ENCODE data around the gene DPP7.
"Not testable (repeated sequence)": the region's sequence is repeated elsewhere in the genome, so short reads cannot be mapped to it uniquely, and the experiment has no call there.

The DPP7 gene

GRCh38 chr9:137126786-137127185 lies 12.3 kb upstream of the DPP7 start:
- Histone ChIP-seq H3K4me1 (ENCODE audit: control insufficient read depth, insufficient read depth, low read length) (peaks cover 6% of the 10 kb centered on the region), H3K9ac (ENCODE audit: low read depth, low read length) (no peak overlapping the region), H3K27ac (ENCODE audit: low read depth, low read length) (no peak overlapping the region), H3K27me3 (ENCODE audit: control insufficient read depth, insufficient read depth, low read length) (peaks cover 5% of the 10 kb centered on the region), H3K36me3 (ENCODE audit: control insufficient read depth, insufficient read depth, low read length) (no peaks in the 10 kb centered on the region), H3K4me3 (ENCODE audit: low read depth, low read length) (no peak overlapping the region), H3K9me3 (ENCODE audit: control insufficient read depth, insufficient read depth, low read length) (no peaks in the 10 kb centered on the region)

DNA sequence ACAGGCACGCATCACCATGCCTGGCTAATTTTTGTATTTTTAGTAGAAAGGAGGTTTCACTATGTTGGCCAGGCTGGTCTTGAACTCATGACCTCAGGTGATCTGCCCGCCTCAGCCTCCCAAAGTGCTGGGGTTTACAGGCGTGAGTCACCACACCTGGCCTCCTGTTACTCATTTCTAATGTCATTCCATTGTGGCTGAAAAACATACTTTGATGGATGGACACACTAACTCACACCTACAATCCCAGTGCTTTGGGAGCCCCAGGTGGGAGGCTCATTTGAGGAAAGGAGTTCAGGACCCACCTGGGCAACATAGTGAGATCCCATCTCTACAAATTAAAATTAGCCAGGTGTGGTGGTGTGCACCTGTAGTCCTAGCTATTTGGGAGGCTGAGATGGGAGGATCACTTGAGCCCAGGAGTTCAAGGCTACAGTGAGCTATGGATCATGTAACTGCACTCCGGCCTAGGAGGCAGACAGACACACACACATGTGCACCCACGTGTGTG lies 9.5 kb upstream of the DPP7 start:
- not testable (repeated sequence) for H3K9ac ChIP-seq (ENCODE audit: low read depth, low read length); H3K4me1 ChIP-seq (ENCODE audit: control insufficient read depth, insufficient read depth, low read length); H3K36me3 ChIP-seq (ENCODE audit: control insufficient read depth, insufficient read depth, low read length); H3K4me3 ChIP-seq (ENCODE audit: low read depth, low read length); H3K27me3 ChIP-seq (ENCODE audit: control insufficient read depth, insufficient read depth, low read length); H3K9me3 ChIP-seq (ENCODE audit: control insufficient read depth, insufficient read depth, low read length); H3K27ac ChIP-seq (ENCODE audit: low read depth, low read length)

GRCh38 chr9:137123468-137123837 lies 8.9 kb upstream of the DPP7 start:
- Histone ChIP-seq H3K27me3 (ENCODE audit: control insufficient read depth, insufficient read depth, low read length) (no peaks in the 10 kb centered on the region), H3K9me3 (ENCODE audit: control insufficient read depth, insufficient read depth, low read length) (no peaks in the 10 kb centered on the region), H3K9ac (ENCODE audit: low read depth, low read length) (no peak overlapping the region), H3K4me1 (ENCODE audit: control insufficient read depth, insufficient read depth, low read length) (peaks cover 1% of the 10 kb centered on the region), H3K4me3 (ENCODE audit: low read depth, low read length) (no peak overlapping the region), H3K36me3 (ENCODE audit: control insufficient read depth, insufficient read depth, low read length) (no peaks in the 10 kb centered on the region), H3K27ac (ENCODE audit: low read depth, low read length) (no peak overlapping the region)

DNA sequence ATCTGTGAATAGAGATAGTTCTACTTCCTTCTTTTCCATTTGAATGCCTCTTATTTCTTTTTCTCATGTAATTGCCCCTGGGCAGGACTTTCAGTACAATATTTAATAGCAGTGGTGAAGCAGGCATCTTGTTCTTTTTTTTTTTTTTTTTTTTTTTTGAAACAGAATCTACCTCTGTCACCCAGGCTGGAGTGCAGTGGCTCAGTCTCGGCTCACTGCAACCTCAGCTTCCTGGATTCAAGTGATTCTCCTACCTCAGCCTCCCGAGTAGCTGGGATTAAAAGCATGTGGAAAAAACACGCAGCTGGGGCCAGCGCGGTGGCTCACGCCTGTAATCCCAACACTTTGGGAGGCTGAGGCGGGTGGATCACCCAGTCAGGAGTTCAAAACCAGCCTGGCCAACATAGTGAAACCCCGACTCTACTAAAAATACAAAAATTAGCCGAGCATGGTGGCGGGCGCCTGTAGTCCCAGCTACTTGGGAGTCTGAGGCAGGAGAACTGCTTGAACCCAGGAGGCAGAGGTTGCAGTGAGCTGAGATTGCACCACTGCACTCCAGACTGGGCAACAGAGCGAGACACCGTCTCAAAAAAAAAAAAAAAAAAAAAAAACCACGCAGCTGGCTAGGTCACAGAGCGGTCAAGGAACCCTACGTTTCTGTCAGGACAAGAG lies 8.4 kb upstream of the DPP7 start:
- not testable (repeated sequence) for H3K27me3 ChIP-seq (ENCODE audit: control insufficient read depth, insufficient read depth, low read length); H3K9ac ChIP-seq (ENCODE audit: low read depth, low read length); H3K4me1 ChIP-seq (ENCODE audit: control insufficient read depth, insufficient read depth, low read length); H3K36me3 ChIP-seq (ENCODE audit: control insufficient read depth, insufficient read depth, low read length); H3K4me3 ChIP-seq (ENCODE audit: low read depth, low read length); H3K9me3 ChIP-seq (ENCODE audit: control insufficient read depth, insufficient read depth, low read length); H3K27ac ChIP-seq (ENCODE audit: low read depth, low read length)

- not testable (repeated sequence) for H3K4me3 ChIP-seq (ENCODE audit: low read depth, low read length); H3K9me3 ChIP-seq (ENCODE audit: control insufficient read depth, insufficient read depth, low read length); H3K27ac ChIP-seq (ENCODE audit: low read depth, low read length); H3K9ac ChIP-seq (ENCODE audit: low read depth, low read length); H3K4me1 ChIP-seq (ENCODE audit: control insufficient read depth, insufficient read depth, low read length); H3K27me3 ChIP-seq (ENCODE audit: control insufficient read depth, insufficient read depth, low read length); H3K36me3 ChIP-seq (ENCODE audit: control insufficient read depth, insufficient read depth, low read length)
These were observed 7.6 kb upstream of the DPP7 start for GRCh38 chr9:137121927-137122795.

- H3K9ac ChIP-seq (ENCODE audit: low read depth, low read length); H3K4me3 ChIP-seq (ENCODE audit: low read depth, low read length); H3K9me3 ChIP-seq (ENCODE audit: control insufficient read depth, insufficient read depth, low read length); H3K36me3 ChIP-seq (ENCODE audit: control insufficient read depth, insufficient read depth, low read length); H3K27ac ChIP-seq (ENCODE audit: low read depth, low read length); H3K4me1 ChIP-seq (ENCODE audit: control insufficient read depth, insufficient read depth, low read length): not testable (repeated sequence)
- peaks cover 25% of the 10 kb centered on the region for H3K27me3 ChIP-seq (ENCODE audit: control insufficient read depth, insufficient read depth, low read length)
These were observed 3.6 kb upstream of the DPP7 start for GRCh38 chr9:137118092-137118603.

- H3K36me3 ChIP-seq (ENCODE audit: control insufficient read depth, insufficient read depth, low read length) = no peaks in the 10 kb centered on the region
- no peak overlapping the region for H3K4me3 ChIP-seq (ENCODE audit: low read depth, low read length)
- peaks cover 29% of the 10 kb centered on the region for H3K27me3 ChIP-seq (ENCODE audit: control insufficient read depth, insufficient read depth, low read length)
- H3K4me1 ChIP-seq (ENCODE audit: control insufficient read depth, insufficient read depth, low read length) = no peaks in the 10 kb centered on the region
- no peak overlapping the region for H3K9ac ChIP-seq (ENCODE audit: low read depth, low read length)
- no peak overlapping the region for H3K27ac ChIP-seq (ENCODE audit: low read depth, low read length)
- H3K9me3 ChIP-seq (ENCODE audit: control insufficient read depth, insufficient read depth, low read length) = no peaks in the 10 kb centered on the region
These were observed 2.8 kb upstream of the DPP7 start for GRCh38 chr9:137117269-137117731.

DNA sequence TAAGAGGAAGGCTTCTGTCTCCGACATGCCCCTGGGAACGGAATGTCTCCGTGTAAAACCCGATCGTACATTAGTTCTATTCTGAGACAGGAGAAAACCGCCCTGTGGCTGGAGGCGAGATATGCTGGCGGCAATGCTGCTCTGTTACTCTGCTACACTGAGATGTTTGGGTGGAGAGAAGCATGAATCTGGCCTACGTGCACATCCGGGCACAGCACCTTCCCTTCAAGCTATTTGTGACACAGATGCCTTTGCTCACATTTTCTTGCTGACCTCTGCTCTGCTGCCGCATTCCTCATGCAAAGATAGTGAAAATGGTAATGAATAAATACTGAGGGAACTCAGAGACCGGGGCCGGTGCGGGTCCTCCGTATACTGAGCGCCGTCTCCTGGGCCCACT lies 2.2 kb upstream of the DPP7 start:
- peaks cover 29% of the 10 kb centered on the region for H3K27me3 ChIP-seq (ENCODE audit: control insufficient read depth, insufficient read depth, low read length)
- no peak overlapping the region for H3K27ac ChIP-seq (ENCODE audit: low read depth, low read length)
- H3K36me3 ChIP-seq (ENCODE audit: control insufficient read depth, insufficient read depth, low read length) = no peaks in the 10 kb centered on the region
- H3K9ac ChIP-seq (ENCODE audit: low read depth, low read length) = no peak overlapping the region
- no peak overlapping the region for H3K4me3 ChIP-seq (ENCODE audit: low read depth, low read length)
- H3K9me3 ChIP-seq (ENCODE audit: control insufficient read depth, insufficient read depth, low read length) = no peaks in the 10 kb centered on the region
- no peaks in the 10 kb centered on the region for H3K4me1 ChIP-seq (ENCODE audit: control insufficient read depth, insufficient read depth, low read length)

GRCh38 chr9:137116027-137116507 lies 1.5 kb upstream of the DPP7 start:
- Histone ChIP-seq H3K9ac (ENCODE audit: low read depth, low read length) (no peak overlapping the region), H3K36me3 (ENCODE audit: control insufficient read depth, insufficient read depth, low read length) (no peaks in the 10 kb centered on the region), H3K4me3 (ENCODE audit: low read depth, low read length) (no peak overlapping the region), H3K9me3 (ENCODE audit: control insufficient read depth, insufficient read depth, low read length) (no peaks in the 10 kb centered on the region), H3K4me1 (ENCODE audit: control insufficient read depth, insufficient read depth, low read length) (no peaks in the 10 kb centered on the region), H3K27me3 (ENCODE audit: control insufficient read depth, insufficient read depth, low read length) (peaks cover 29% of the 10 kb centered on the region), H3K27ac (ENCODE audit: low read depth, low read length) (no peak overlapping the region)

GRCh38 chr9:137115394-137116026 lies 977 bp upstream of the DPP7 start:
- Histone ChIP-seq H3K27ac (ENCODE audit: low read depth, low read length) (no peak overlapping the region), H3K9ac (ENCODE audit: low read depth, low read length) (no peak overlapping the region), H3K4me1 (ENCODE audit: control insufficient read depth, insufficient read depth, low read length) (no peaks in the 10 kb centered on the region), H3K9me3 (ENCODE audit: control insufficient read depth, insufficient read depth, low read length) (no peaks in the 10 kb centered on the region), H3K36me3 (ENCODE audit: control insufficient read depth, insufficient read depth, low read length) (no peaks in the 10 kb centered on the region), H3K4me3 (ENCODE audit: low read depth, low read length) (no peak overlapping the region), H3K27me3 (ENCODE audit: control insufficient read depth, insufficient read depth, low read length) (peaks cover 29% of the 10 kb centered on the region)

Measured in HUES48 (cell line).